IMR-90 (cell line): ENCODE measurements around the gene APLF.

Experiments
- FOS ChIP-seq: fragments of 150-350 bp; IDR thresholded peaks from 2 replicates; pipeline ENCODE4 v1.6.1; 2016; ENCODE audit warnings: low read depth, low read length
- RFX5 ChIP-seq: IDR thresholded peaks from 2 replicates; pipeline ENCODE4 v1.8.0; 2012; ENCODE audit warnings: low read depth, mild to moderate bottlenecking, low read length, moderate library complexity
- TF ChIP-seq, protein P1 (sequence below): conservative IDR thresholded peaks from 2 replicates; pipeline ENCODE4 v1.5.1; 2012; ENCODE audit warnings: mild to moderate bottlenecking, low read depth, low read length, improper control_type of control experiment

DNA sequence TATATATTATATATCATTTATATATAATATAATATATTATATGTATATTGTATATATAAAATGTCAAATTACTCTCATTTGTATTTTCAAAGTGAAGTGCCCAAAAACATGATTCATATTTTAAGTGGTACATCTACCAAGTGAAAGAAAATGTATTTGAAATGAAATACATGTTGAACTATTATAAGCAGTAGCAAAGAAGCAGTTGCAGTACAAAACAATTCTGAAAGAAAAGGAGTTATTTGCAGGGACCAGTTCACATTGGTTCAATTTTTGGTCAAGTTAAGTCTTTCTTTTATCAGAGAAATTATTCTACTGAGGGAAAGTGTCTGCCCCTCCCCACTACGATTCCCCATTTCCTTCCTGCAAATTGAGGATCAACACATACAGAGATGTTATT is 51.9 kb downstream of the APLF start:
- TF ChIP-seq, protein P1, sequence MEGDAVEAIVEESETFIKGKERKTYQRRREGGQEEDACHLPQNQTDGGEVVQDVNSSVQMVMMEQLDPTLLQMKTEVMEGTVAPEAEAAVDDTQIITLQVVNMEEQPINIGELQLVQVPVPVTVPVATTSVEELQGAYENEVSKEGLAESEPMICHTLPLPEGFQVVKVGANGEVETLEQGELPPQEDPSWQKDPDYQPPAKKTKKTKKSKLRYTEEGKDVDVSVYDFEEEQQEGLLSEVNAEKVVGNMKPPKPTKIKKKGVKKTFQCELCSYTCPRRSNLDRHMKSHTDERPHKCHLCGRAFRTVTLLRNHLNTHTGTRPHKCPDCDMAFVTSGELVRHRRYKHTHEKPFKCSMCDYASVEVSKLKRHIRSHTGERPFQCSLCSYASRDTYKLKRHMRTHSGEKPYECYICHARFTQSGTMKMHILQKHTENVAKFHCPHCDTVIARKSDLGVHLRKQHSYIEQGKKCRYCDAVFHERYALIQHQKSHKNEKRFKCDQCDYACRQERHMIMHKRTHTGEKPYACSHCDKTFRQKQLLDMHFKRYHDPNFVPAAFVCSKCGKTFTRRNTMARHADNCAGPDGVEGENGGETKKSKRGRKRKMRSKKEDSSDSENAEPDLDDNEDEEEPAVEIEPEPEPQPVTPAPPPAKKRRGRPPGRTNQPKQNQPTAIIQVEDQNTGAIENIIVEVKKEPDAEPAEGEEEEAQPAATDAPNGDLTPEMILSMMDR, result no peak
- TF ChIP-seq FOS, result no peak
- no peak for TF ChIP-seq RFX5
